Measurements from ENCODE around the gene OR51B2. TPM values are rescaled to one million over a fixed set of nuclear protein-coding genes. Genes with fewer than 3 reads are reported as not detected.

OR51B2 gene
- total RNA-seq, 1 donor from 2014 or later: 0.41 TPM

- FAIRE-seq (no peak), DNase-seq (ENCODE audit: low spot score in 2 of 2) (no peak)
Observed at GRCh38 chr11:5285703-5286340, 38.3 kb downstream of the OR51B2 start.

GRCh38 chr11:5284637-5285036, 39.5 kb downstream of the OR51B2 start:
- DNase-seq (ENCODE audit: low spot score in 2 of 2) (no peak), FAIRE-seq (no peak)

- no peak for DNase-seq (ENCODE audit: low spot score in 2 of 2)
- no peak for FAIRE-seq
Observed at GRCh38 chr11:5283882-5284281, 40.2 kb downstream of the OR51B2 start.

GRCh38 chr11:5283086-5283485, 41.0 kb downstream of the OR51B2 start:
- DNase-seq (ENCODE audit: low spot score in 2 of 2) (no peak), FAIRE-seq (no peak)

- no peak for FAIRE-seq
Observed at GRCh38 chr11:5282628-5283027, 41.5 kb downstream of the OR51B2 start.

GRCh38 chr11:5281596-5281995, 42.5 kb downstream of the OR51B2 start:
- FAIRE-seq: no peak
- DNase-seq (ENCODE audit: low spot score in 2 of 2): no peak

More at GRCh38 chr11:5282628-5283027, 41.5 kb downstream of the OR51B2 start:
- no peak for DNase-seq (ENCODE audit: low spot score in 2 of 2)

- DNase-seq (ENCODE audit: low spot score in 2 of 2) (peak in 1 of 2 donors; percentile 23), FAIRE-seq (no peak)
Observed at GRCh38 chr11:5280582-5281102, 43.5 kb downstream of the OR51B2 start.

GRCh38 chr11:5279471-5280090, 44.5 kb downstream of the OR51B2 start:
- DNase-seq (ENCODE audit: low spot score in 2 of 2) (no peak), FAIRE-seq (no peak)

- FAIRE-seq: no peak
- no peak for DNase-seq (ENCODE audit: low spot score in 2 of 2)
Observed at GRCh38 chr11:5277807-5278382, 46.2 kb downstream of the OR51B2 start.

- DNase-seq (ENCODE audit: low spot score in 2 of 2): no peak
- FAIRE-seq: no peak
Observed at GRCh38 chr11:5276697-5277096, 47.4 kb downstream of the OR51B2 start.

GRCh38 chr11:5275369-5276110, 48.6 kb downstream of the OR51B2 start:
- FAIRE-seq: no peak
- no peak for DNase-seq (ENCODE audit: low spot score in 2 of 2)

GRCh38 chr11:5274395-5274794, 49.7 kb downstream of the OR51B2 start:
- DNase-seq (ENCODE audit: low spot score in 2 of 2): no peak
- FAIRE-seq: no peak

Small RNA genes within 50 kb of the gene (small RNA-seq; reads per million reads assigned to genes)
- not detected for gene AC104389.3

Other genes with a start within 250 kb of the OR51B2 start
- gene OR52A5, start 185.9 kb downstream of the OR51B2 start, total RNA-seq: not detected
- under 0.01 TPM for gene OR52A1, start 169.5 kb downstream of the OR51B2 start, total RNA-seq
- gene OR51V1, start 123.6 kb downstream of the OR51B2 start, total RNA-seq: not detected
- 552 TPM for gene HBB, start 97.2 kb downstream of the OR51B2 start, total RNA-seq
- gene HBD, start 89.8 kb downstream of the OR51B2 start, total RNA-seq: not detected
- gene HBG1, start 74.4 kb downstream of the OR51B2 start, total RNA-seq: 2.0 TPM
- gene HBG2, start 69.5 kb downstream of the OR51B2 start, total RNA-seq: 2,646 TPM
- 15.1 TPM for gene HBE1, start 54.4 kb downstream of the OR51B2 start, total RNA-seq
- 0.41 TPM for gene OR51B4, start 22.4 kb downstream of the OR51B2 start, total RNA-seq
- gene OR51B5, start 19.2 kb upstream of the OR51B2 start, total RNA-seq: 0.82 TPM
- gene OR51B6, start 27.2 kb upstream of the OR51B2 start, total RNA-seq: not detected
- not detected for gene OR51M1, start 59.5 kb upstream of the OR51B2 start, total RNA-seq
- gene OR51Q1, start 97.8 kb upstream of the OR51B2 start, total RNA-seq: not detected
- gene OR51I1, start 117.2 kb upstream of the OR51B2 start, total RNA-seq: not detected
- gene OR51I2, start 125.0 kb upstream of the OR51B2 start, total RNA-seq: not detected
- not detected for gene OR52D1, start 164.4 kb upstream of the OR51B2 start, total RNA-seq
- under 0.01 TPM for gene UBQLN3, start 185.7 kb upstream of the OR51B2 start, total RNA-seq
- gene UBQLNL, start 192.4 kb upstream of the OR51B2 start, total RNA-seq: under 0.01 TPM
- gene OR52H1, start 224.2 kb upstream of the OR51B2 start, total RNA-seq: 0.41 TPM

Data from frontal cortex (tissue), 4 donors.